ENCODE results near the gene LCN15.

DNA sequence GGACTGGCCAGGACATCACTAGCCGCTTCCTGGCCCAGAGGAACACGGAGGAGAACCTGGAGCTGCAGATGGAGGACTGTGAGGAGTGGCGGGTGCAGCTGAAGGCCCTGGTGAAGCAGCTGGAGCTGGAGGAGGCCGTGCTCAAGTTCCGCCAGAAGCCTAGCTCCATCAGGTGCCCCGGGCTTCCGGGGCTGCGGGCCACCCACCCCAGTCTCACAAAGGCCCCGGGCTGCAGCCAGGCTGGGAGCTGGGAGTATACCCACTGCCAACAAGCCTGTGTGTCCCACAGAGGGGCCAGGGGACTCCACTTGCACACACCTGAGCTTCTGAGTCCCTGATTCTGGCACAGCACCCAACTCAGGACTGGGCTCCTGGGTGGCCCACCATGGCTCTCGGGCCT, 41.7 kb upstream of the LCN15 start:
- no peak for TF ChIP-seq POLR2A (IDR thresholded peaks at IDR 0.05)
- TF ChIP-seq, protein P1, sequence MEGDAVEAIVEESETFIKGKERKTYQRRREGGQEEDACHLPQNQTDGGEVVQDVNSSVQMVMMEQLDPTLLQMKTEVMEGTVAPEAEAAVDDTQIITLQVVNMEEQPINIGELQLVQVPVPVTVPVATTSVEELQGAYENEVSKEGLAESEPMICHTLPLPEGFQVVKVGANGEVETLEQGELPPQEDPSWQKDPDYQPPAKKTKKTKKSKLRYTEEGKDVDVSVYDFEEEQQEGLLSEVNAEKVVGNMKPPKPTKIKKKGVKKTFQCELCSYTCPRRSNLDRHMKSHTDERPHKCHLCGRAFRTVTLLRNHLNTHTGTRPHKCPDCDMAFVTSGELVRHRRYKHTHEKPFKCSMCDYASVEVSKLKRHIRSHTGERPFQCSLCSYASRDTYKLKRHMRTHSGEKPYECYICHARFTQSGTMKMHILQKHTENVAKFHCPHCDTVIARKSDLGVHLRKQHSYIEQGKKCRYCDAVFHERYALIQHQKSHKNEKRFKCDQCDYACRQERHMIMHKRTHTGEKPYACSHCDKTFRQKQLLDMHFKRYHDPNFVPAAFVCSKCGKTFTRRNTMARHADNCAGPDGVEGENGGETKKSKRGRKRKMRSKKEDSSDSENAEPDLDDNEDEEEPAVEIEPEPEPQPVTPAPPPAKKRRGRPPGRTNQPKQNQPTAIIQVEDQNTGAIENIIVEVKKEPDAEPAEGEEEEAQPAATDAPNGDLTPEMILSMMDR (IDR thresholded peaks at IDR 0.05): no peak

Data from ovary (tissue), 3 donors.